ENCODE results near the gene RPUSD2. TPM values are rescaled to one million over a fixed set of nuclear protein-coding genes. Genes with fewer than 3 reads are reported as not detected.

RPUSD2 gene
- 10 to 100 TPM; 12.7 to 13.7 TPM for total RNA-seq

- CTCF ChIA-PET, result interaction anchor here (0.8 to 1.6 kb wide), 10 partner anchors 18 to 326 kb away, joined by 3 to 16 read pairs (median 3); partner anchors contain the start of gene VPS18
- DNase-seq, result peak; percentile 96
- Mint-ChIP-seq H3K4me1 (ENCODE audit: low read depth) (peaks cover 32% of the 10 kb centered on the region), H3K36me3 (peaks cover 15% of the 10 kb centered on the region), H3K27me3 (peaks cover 2% of the 10 kb centered on the region), H3K9me3 (no peaks in the 10 kb centered on the region), H3K4me3 (peak within 1 kb of the TSS; percentile 98), H3K27ac (peak within 1 kb of the TSS; percentile 95)
- intact Hi-C loops (cut with micrococcal nuclease), result loop anchor here (1.0 to 5.0 kb wide), 4 partner anchors 25 to 713 kb away; partner anchors contain the start of genes C15orf62, KNL1 and VPS18
- POLR2A ChIA-PET, result interaction anchor here (0.6 to 1.8 kb wide), 7 partner anchors 10 to 325 kb away, joined by 3 to 11 read pairs (median 5); partner anchors contain the start of genes KNL1, RAD51 and VPS18
Measured at GRCh38 chr15:40569129-40569953, at the start of gene RPUSD2. Gene RPUSD2, plus strand, starts transcription at chr15:40569299. Its CDS starts 39 bp downstream, at chr15:40569338.

GRCh38 chr15:40523611-40524010 is 45.5 kb upstream of the RPUSD2 start:
- Mint-ChIP-seq H3K9me3 (no peaks in the 10 kb centered on the region), H3K36me3 (no peaks in the 10 kb centered on the region), H3K27ac (no peak overlapping the region), H3K4me1 (ENCODE audit: low read depth) (peaks cover 3% of the 10 kb centered on the region), H3K4me3 (no peak overlapping the region), H3K27me3 (no peaks in the 10 kb centered on the region)
- POLR2A ChIA-PET, result no interaction called here
- DNase-seq, result no peak
- CTCF ChIA-PET, result no interaction called here
- intact Hi-C loops (cut with micrococcal nuclease), result no loop called here

- CTCF ChIA-PET, result interaction anchor here (0.6 kb wide), 1 partner anchor 371 kb away, joined by 3 read pairs; no protein-coding TSS in a partner anchor
Measured at GRCh38 chr15:40525855-40526254, 43.2 kb upstream of the RPUSD2 start.

GRCh38 chr15:40528801-40529200 is 40.3 kb upstream of the RPUSD2 start:
- DNase-seq, result no peak
- ChIA-PET POLR2A (no interaction called here), CTCF (interaction anchor here (0.9 kb wide), 1 partner anchor 9 kb away, joined by 3 read pairs; no protein-coding TSS in a partner anchor)
- Mint-ChIP-seq H3K4me1 (ENCODE audit: low read depth) (no peaks in the 10 kb centered on the region), H3K36me3 (no peaks in the 10 kb centered on the region), H3K4me3 (no peak overlapping the region), H3K27me3 (no peaks in the 10 kb centered on the region), H3K9me3 (no peaks in the 10 kb centered on the region), H3K27ac (no peak overlapping the region)
- intact Hi-C loops (cut with micrococcal nuclease), result no loop called here

More at GRCh38 chr15:40525855-40526254, 43.2 kb upstream of the RPUSD2 start:
- Mint-ChIP-seq H3K4me1 (ENCODE audit: low read depth) (no peaks in the 10 kb centered on the region), H3K9me3 (no peaks in the 10 kb centered on the region), H3K27me3 (no peaks in the 10 kb centered on the region), H3K4me3 (no peak overlapping the region), H3K36me3 (no peaks in the 10 kb centered on the region), H3K27ac (no peak overlapping the region)
- POLR2A ChIA-PET, result no interaction called here
- intact Hi-C loops (cut with micrococcal nuclease), result no loop called here
- no peak for DNase-seq

GRCh38 chr15:40533763-40534364 is 35.2 kb upstream of the RPUSD2 start:
- no peaks in the 10 kb centered on the region for H3K4me1 Mint-ChIP-seq (ENCODE audit: low read depth)
- intact Hi-C loops (cut with micrococcal nuclease), result no loop called here

GRCh38 chr15:40534371-40534770 is 34.7 kb upstream of the RPUSD2 start:
- intact Hi-C loops (cut with micrococcal nuclease), result no loop called here
- Mint-ChIP-seq H3K4me3 (no peak overlapping the region), H3K9me3 (no peaks in the 10 kb centered on the region), H3K27ac (no peak overlapping the region), H3K4me1 (ENCODE audit: low read depth) (no peaks in the 10 kb centered on the region), H3K27me3 (no peaks in the 10 kb centered on the region), H3K36me3 (no peaks in the 10 kb centered on the region)
- no peak for DNase-seq
- ChIA-PET POLR2A (no interaction called here), CTCF (no interaction called here)

More at GRCh38 chr15:40533763-40534364, 35.2 kb upstream of the RPUSD2 start:
- H3K27ac Mint-ChIP-seq, result no peak overlapping the region
- H3K27me3 Mint-ChIP-seq, result no peaks in the 10 kb centered on the region
- no peaks in the 10 kb centered on the region for H3K36me3 Mint-ChIP-seq
- no peak overlapping the region for H3K4me3 Mint-ChIP-seq
- H3K9me3 Mint-ChIP-seq, result no peaks in the 10 kb centered on the region
- CTCF ChIA-PET, result no interaction called here
- POLR2A ChIA-PET, result no interaction called here
- DNase-seq, result no peak

- H3K4me1 Mint-ChIP-seq (ENCODE audit: low read depth), result no peaks in the 10 kb centered on the region
- no peaks in the 10 kb centered on the region for H3K9me3 Mint-ChIP-seq
- intact Hi-C loops (cut with micrococcal nuclease), result no loop called here
- ChIA-PET POLR2A (no interaction called here), CTCF (no interaction called here)
- no peak overlapping the region for H3K4me3 Mint-ChIP-seq
- no peaks in the 10 kb centered on the region for H3K27me3 Mint-ChIP-seq
- H3K36me3 Mint-ChIP-seq, result no peaks in the 10 kb centered on the region
- no peak for DNase-seq
- H3K27ac Mint-ChIP-seq, result no peak overlapping the region
Measured at GRCh38 chr15:40536501-40536900, 32.6 kb upstream of the RPUSD2 start.

- no peak overlapping the region for H3K4me3 Mint-ChIP-seq
- no peak for DNase-seq
- ChIA-PET CTCF (no interaction called here), POLR2A (no interaction called here)
- no peak overlapping the region for H3K27ac Mint-ChIP-seq
- H3K36me3 Mint-ChIP-seq, result no peaks in the 10 kb centered on the region
- no peaks in the 10 kb centered on the region for H3K4me1 Mint-ChIP-seq (ENCODE audit: low read depth)
- intact Hi-C loops (cut with micrococcal nuclease), result no loop called here
- H3K9me3 Mint-ChIP-seq, result no peaks in the 10 kb centered on the region
- H3K27me3 Mint-ChIP-seq, result no peaks in the 10 kb centered on the region
Measured at GRCh38 chr15:40538976-40539375, 30.1 kb upstream of the RPUSD2 start.

- peaks cover 2% of the 10 kb centered on the region for H3K36me3 Mint-ChIP-seq
- POLR2A ChIA-PET, result no interaction called here
Measured at GRCh38 chr15:40543082-40543481, 26.0 kb upstream of the RPUSD2 start.

GRCh38 chr15:40543631-40544294 is 25.3 kb upstream of the RPUSD2 start:
- Mint-ChIP-seq H3K27me3 (no peaks in the 10 kb centered on the region), H3K27ac (no peak overlapping the region), H3K9me3 (no peaks in the 10 kb centered on the region), H3K36me3 (peaks cover 2% of the 10 kb centered on the region), H3K4me3 (no peak overlapping the region), H3K4me1 (ENCODE audit: low read depth) (no peaks in the 10 kb centered on the region)
- POLR2A ChIA-PET, result no interaction called here
- intact Hi-C loops (cut with micrococcal nuclease), result no loop called here
- no peak for DNase-seq
- CTCF ChIA-PET, result no interaction called here

More at GRCh38 chr15:40543082-40543481, 26.0 kb upstream of the RPUSD2 start:
- CTCF ChIA-PET, result no interaction called here
- intact Hi-C loops (cut with micrococcal nuclease), result no loop called here
- H3K9me3 Mint-ChIP-seq, result no peaks in the 10 kb centered on the region
- no peaks in the 10 kb centered on the region for H3K4me1 Mint-ChIP-seq (ENCODE audit: low read depth)
- no peak for DNase-seq
- H3K27ac Mint-ChIP-seq, result no peak overlapping the region
- no peaks in the 10 kb centered on the region for H3K27me3 Mint-ChIP-seq
- no peak overlapping the region for H3K4me3 Mint-ChIP-seq

- Mint-ChIP-seq H3K27me3 (no peaks in the 10 kb centered on the region), H3K4me1 (ENCODE audit: low read depth) (no peaks in the 10 kb centered on the region), H3K27ac (no peak overlapping the region), H3K9me3 (no peaks in the 10 kb centered on the region), H3K36me3 (peaks cover 10% of the 10 kb centered on the region), H3K4me3 (no peak overlapping the region)
- intact Hi-C loops (cut with micrococcal nuclease), result no loop called here
- POLR2A ChIA-PET, result no interaction called here
- DNase-seq, result no peak
- CTCF ChIA-PET, result no interaction called here
Measured at GRCh38 chr15:40545457-40545856, 23.6 kb upstream of the RPUSD2 start.

GRCh38 chr15:40548610-40549009 is 20.5 kb upstream of the RPUSD2 start:
- CTCF ChIA-PET, result interaction anchor here (1.0 to 1.3 kb wide), 2 partner anchors 41 to 211 kb away, joined by 4 to 6 read pairs; no protein-coding TSS in a partner anchor
- intact Hi-C loops (cut with micrococcal nuclease), result no loop called here
- H3K36me3 Mint-ChIP-seq, result peaks cover 21% of the 10 kb centered on the region

More at GRCh38 chr15:40548610-40549009, 20.5 kb upstream of the RPUSD2 start:
- no peak for DNase-seq
- Mint-ChIP-seq H3K27ac (no peak overlapping the region), H3K27me3 (no peaks in the 10 kb centered on the region), H3K9me3 (no peaks in the 10 kb centered on the region), H3K4me3 (no peak overlapping the region), H3K4me1 (ENCODE audit: low read depth) (no peaks in the 10 kb centered on the region)
- POLR2A ChIA-PET, result no interaction called here
